ENCODE measurements around the gene C22orf39. TPM values are rescaled to one million over a fixed set of nuclear protein-coding genes. Genes with fewer than 3 reads are reported as not detected.
A peak's percentile ranks its signal among the peaks of the same experiment; 100 is the strongest.

The C22orf39 gene
- total RNA-seq, 1 donor: 14.8 TPM

GRCh38 chr22:19483481-19484244 is 36.2 kb upstream of the C22orf39 start:
- Histone ChIP-seq H3K27ac (ENCODE audit: low read depth, low read length) (no peak overlapping the region), H4K20me1 (ENCODE audit: insufficient read depth, low read length) (peaks cover under 1% of the 10 kb centered on the region), H3K79me2 (ENCODE audit: insufficient read depth, low read length) (peaks cover 19% of the 10 kb centered on the region), H3K9me3 (ENCODE audit: low read depth, low read length) (no peaks in the 10 kb centered on the region), H3K4me2 (ENCODE audit: insufficient read depth, low read length) (no peak overlapping the region), H2AFZ (ENCODE audit: low read length) (no peak overlapping the region), H3K4me3 (ENCODE audit: insufficient read depth, low read length) (no peak overlapping the region), H3K27me3 (ENCODE audit: insufficient read depth, low read length) (no peaks in the 10 kb centered on the region), H3K36me3 (ENCODE audit: insufficient read depth, low read length) (peaks cover 13% of the 10 kb centered on the region), H3K4me1 (ENCODE audit: insufficient read depth, low read length) (peaks cover 11% of the 10 kb centered on the region)
- DNase-seq (ENCODE audit: insufficient read length, low spot score, missing footprints): no peak
- no peak for TF ChIP-seq CTCF (IDR thresholded peaks at IDR 0.05; ENCODE audit: extremely low read depth, low read depth, low read length)

GRCh38 chr22:19482297-19482696 is 34.8 kb upstream of the C22orf39 start:
- H3K79me2 ChIP-seq (ENCODE audit: insufficient read depth, low read length): peaks cover 32% of the 10 kb centered on the region
- H3K36me3 ChIP-seq (ENCODE audit: insufficient read depth, low read length): peaks cover 13% of the 10 kb centered on the region

GRCh38 chr22:19480789-19481188 is 33.3 kb upstream of the C22orf39 start:
- TF ChIP-seq CTCF (IDR thresholded peaks at IDR 0.05; ENCODE audit: extremely low read depth, low read depth, low read length): no peak
- Histone ChIP-seq H3K9me3 (ENCODE audit: low read depth, low read length) (no peaks in the 10 kb centered on the region), H3K4me3 (ENCODE audit: insufficient read depth, low read length) (no peak overlapping the region), H3K4me1 (ENCODE audit: insufficient read depth, low read length) (peaks cover 22% of the 10 kb centered on the region), H3K79me2 (ENCODE audit: insufficient read depth, low read length) (peaks cover 45% of the 10 kb centered on the region), H3K36me3 (ENCODE audit: insufficient read depth, low read length) (peaks cover 13% of the 10 kb centered on the region), H2AFZ (ENCODE audit: low read length) (peak overlapping the region; percentile 13), H3K4me2 (ENCODE audit: insufficient read depth, low read length) (peak overlapping the region; percentile 99), H3K27me3 (ENCODE audit: insufficient read depth, low read length) (no peaks in the 10 kb centered on the region), H4K20me1 (ENCODE audit: insufficient read depth, low read length) (peaks cover 22% of the 10 kb centered on the region), H3K27ac (ENCODE audit: low read depth, low read length) (no peak overlapping the region)
- DNase-seq (ENCODE audit: insufficient read length, low spot score, missing footprints): no peak

More at GRCh38 chr22:19482297-19482696, 34.8 kb upstream of the C22orf39 start:
- no peaks in the 10 kb centered on the region for H3K27me3 ChIP-seq (ENCODE audit: insufficient read depth, low read length)
- H3K9me3 ChIP-seq (ENCODE audit: low read depth, low read length): no peaks in the 10 kb centered on the region
- no peak for DNase-seq (ENCODE audit: insufficient read length, low spot score, missing footprints)
- peaks cover 14% of the 10 kb centered on the region for H4K20me1 ChIP-seq (ENCODE audit: insufficient read depth, low read length)
- no peak overlapping the region for H2AFZ ChIP-seq (ENCODE audit: low read length)
- no peak overlapping the region for H3K4me3 ChIP-seq (ENCODE audit: insufficient read depth, low read length)
- H3K27ac ChIP-seq (ENCODE audit: low read depth, low read length): no peak overlapping the region
- peaks cover 19% of the 10 kb centered on the region for H3K4me1 ChIP-seq (ENCODE audit: insufficient read depth, low read length)
- H3K4me2 ChIP-seq (ENCODE audit: insufficient read depth, low read length): no peak overlapping the region
- TF ChIP-seq CTCF (IDR thresholded peaks at IDR 0.05; ENCODE audit: extremely low read depth, low read depth, low read length): no peak

- H3K36me3 ChIP-seq (ENCODE audit: insufficient read depth, low read length): peaks cover 15% of the 10 kb centered on the region
- peak overlapping the region; percentile 100 for H3K27ac ChIP-seq (ENCODE audit: low read depth, low read length)
- no peak for TF ChIP-seq CTCF (IDR thresholded peaks at IDR 0.05; ENCODE audit: extremely low read depth, low read depth, low read length)
Observed at GRCh38 chr22:19480173-19480568, 32.7 kb upstream of the C22orf39 start.

More at GRCh38 chr22:19480173-19480568, 32.7 kb upstream of the C22orf39 start:
- Histone ChIP-seq H3K4me2 (ENCODE audit: insufficient read depth, low read length) (peak overlapping the region; percentile 99), H3K27me3 (ENCODE audit: insufficient read depth, low read length) (no peaks in the 10 kb centered on the region), H3K4me3 (ENCODE audit: insufficient read depth, low read length) (peak overlapping the region; percentile 88), H3K9me3 (ENCODE audit: low read depth, low read length) (no peaks in the 10 kb centered on the region), H3K79me2 (ENCODE audit: insufficient read depth, low read length) (peaks cover 51% of the 10 kb centered on the region), H3K4me1 (ENCODE audit: insufficient read depth, low read length) (peaks cover 22% of the 10 kb centered on the region), H2AFZ (ENCODE audit: low read length) (peak overlapping the region; percentile 97), H4K20me1 (ENCODE audit: insufficient read depth, low read length) (peaks cover 26% of the 10 kb centered on the region)
- no peak for DNase-seq (ENCODE audit: insufficient read length, low spot score, missing footprints)
